ENCODE data around the gene UPF3B.
"Not testable (repeated sequence)": the region's sequence is repeated elsewhere in the genome, so short reads cannot be mapped to it uniquely, and the experiment has no call there.

Gene UPF3B

GRCh38 chrX:119821703-119822102 is 31.1 kb downstream of the UPF3B start:
- not testable (repeated sequence) for DNase-seq

DNA sequence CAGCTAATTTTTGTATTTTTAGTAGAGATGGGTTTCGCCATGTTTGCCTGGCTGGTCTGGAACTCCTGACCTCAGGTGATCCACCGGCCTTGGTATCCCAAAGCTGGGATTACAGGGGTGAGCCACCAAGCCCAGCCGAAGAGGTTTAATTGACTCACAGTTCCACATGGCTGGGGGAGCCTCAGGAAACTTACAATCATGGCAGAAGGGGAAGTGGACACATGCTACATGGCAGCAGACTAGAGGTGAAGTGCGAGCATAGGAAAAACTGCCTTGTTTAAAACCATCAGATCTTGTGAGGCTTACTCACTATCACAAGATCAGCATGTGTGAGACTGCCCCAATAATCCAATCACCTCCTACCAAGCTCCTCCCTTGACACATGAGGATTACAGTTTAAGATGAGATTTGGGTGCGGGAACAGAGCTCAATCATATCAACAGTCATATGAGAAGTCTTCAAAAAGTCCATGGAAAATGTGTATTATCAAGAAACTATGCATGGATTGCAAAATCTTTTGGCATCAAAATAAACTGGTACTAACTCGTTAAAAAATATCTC is 35.6 kb downstream of the UPF3B start:
- DNase-seq: no peak

DNA sequence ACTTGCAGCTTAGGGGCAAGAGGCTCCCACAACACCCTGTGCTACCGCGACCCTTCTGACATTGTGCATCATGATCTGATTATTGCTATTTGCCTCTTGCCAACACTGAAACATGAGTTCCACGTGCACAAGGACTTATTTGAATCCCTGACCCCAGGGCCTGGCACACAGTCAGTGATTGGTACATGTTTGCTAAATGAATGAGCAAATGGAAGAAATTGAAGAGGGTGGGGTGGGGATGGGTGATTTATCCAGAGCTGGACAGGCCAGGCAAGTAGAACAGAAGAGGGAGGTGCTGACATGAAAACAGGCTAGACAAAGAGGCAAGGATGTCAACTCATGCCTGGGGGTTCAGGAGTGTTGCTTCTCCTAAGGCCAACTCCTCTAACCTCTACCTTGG is 36.5 kb downstream of the UPF3B start:
- DNase-seq: no peak

GRCh38 chrX:119809185-119809666 is 43.5 kb downstream of the UPF3B start:
- DNase-seq: no peak

GRCh38 chrX:119808461-119808860 is 44.3 kb downstream of the UPF3B start:
- DNase-seq: not testable (repeated sequence)

DNA sequence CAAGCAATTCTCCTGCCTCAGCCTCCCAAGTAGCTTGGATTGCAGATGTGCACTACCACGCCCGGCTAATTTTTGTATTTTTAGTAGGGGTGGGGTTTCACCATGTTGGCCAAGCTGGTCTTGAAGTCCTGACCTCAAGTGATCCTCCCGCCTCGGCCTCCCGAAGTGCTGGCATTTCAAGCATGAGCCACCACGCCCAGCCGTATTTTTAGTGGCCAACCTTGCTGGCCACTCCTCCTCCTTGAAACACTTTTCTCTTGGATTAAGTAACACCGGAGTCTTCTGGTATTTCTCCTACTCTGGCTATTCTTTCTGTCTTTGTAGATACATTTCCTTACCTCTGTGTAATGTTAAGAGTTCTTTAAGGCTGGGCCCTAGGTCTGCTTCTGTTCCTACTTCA is 50.2 kb downstream of the UPF3B start:
- DNase-seq: no peak

DNA sequence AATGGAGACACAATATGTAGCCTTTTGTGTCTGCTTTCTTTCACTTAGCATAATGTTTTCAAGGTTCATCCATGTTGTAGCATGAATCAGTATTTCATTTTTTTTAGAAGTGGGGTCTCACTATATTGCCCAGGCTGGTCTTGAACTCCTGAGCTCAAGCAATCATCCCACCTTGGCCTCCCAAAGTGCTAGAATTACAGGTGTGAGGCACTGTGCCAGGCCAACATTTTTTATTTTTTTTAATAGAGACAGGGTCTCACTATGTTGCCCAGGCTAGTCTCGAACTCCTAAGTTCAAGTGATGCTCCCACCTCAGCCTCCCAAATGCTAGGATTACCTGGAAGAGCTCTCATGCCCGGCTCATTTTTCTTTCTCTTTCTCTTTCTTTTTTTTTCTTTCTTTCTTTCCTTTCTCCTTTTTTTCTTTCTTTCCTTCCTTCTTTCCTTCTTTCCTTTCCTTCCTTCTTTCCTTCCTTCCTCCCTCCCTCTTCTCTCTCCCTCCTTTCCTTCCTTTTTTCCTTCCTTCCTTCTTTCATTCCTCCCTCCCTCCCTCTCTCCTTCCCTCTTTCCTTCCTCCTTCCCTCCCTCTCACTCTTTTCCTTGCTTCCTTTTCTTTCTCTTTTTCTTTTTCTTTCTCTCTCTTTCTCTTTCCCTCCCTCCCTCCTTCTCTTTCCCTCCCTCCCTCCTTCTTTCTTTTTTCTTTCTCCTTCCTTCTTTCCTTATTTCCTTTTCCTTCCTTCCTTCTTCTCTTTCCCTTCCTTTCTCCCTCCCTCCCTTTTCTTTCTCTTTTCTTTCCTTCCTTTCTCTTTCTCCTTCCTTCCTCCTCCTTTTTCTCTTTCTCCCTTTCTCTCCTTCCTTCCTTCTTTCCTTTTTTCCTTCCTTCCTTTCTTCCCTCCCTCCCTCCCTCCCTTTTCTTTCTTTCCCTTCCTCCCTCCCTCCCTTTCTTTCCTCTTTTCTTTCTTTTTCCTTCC is 51.2 kb downstream of the UPF3B start:
- no peak for DNase-seq

GRCh38 chrX:119791437-119792231 is 61.1 kb downstream of the UPF3B start, which contains the start of gene RPL39:
RPL39 (minus strand) TSS chrX:119791630; CDS start chrX:119791576, 54 bp downstream.
- peak; percentile 84 for DNase-seq

DNA sequence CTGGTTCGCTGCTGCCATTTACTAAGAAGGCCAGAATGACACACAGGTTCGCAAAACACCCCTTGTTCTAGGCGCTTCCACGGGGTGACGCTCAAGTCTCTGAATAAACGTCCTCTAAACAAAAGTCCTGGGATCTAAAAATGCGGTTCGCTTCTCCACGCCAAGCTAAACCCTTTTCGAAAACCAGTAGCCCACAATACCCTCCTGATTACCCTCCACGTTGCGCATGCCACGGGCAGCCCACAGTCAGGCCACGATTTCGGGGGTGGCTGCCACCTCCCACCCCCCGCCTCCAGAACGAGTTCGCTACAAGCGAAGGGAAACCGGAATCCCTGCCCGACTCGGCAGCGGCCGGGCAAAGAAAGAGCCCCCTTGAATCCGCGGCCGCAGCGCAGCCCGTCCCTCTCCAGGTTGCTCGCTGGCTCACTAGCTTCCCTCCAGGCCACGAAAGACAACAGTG is 61.8 kb downstream of the UPF3B start:
- peak; percentile 53 for DNase-seq

- peak; percentile 59 for DNase-seq
Observed at GRCh38 chrX:119784747-119785446, 67.9 kb downstream of the UPF3B start.
